IMR-90 (cell line): ENCODE data around the gene ANXA1. TPM values are rescaled to one million over a fixed set of nuclear protein-coding genes. Genes with fewer than 3 reads are reported as not detected.

Experiments
- ATAC-seq: fragments of 200-7000 bp; cut with Tn5 transposase; 2 replicates; pipeline ENCODE4 v1.9.1; 2020; ENCODE audit warnings: low read depth, mild to moderate bottlenecking, moderate library complexity
- BruUV-seq: library from RNA; stranded (reverse); fragments of 400-500 nt; replicated peaks from 2 replicates; lab custom pipeline; 2021; lab: Mats Ljungman, UMichigan
- CTCF ChIA-PET: fragments of 300-600 bp; formaldehyde crosslinking; extraction: SDS; loops from one replicate; lab custom pipeline; 2021; ENCODE audit warnings: antibody characterized with exemption; lab: Yijun Ruan, JAX
- POLR2A ChIA-PET: fragments of 300-600 bp; sonication (Branson Sonifier 250); formaldehyde crosslinking; loops from one replicate; lab custom pipeline; 2022; ENCODE audit warnings: antibody characterized with exemption; ENCODE audit not compliant: unreplicated experiment; lab: Charles Lee
- DNase-seq: peaks from one replicate; pipeline ENCODE4 v3.0.0; 2013
- H2AFZ ChIP-seq: replicated peaks from 2 replicates; pipeline ENCODE3; 2013; ENCODE audit warnings: low read length, mild to moderate bottlenecking; ENCODE audit not compliant: poor library complexity
- H2AK5ac ChIP-seq: 2 replicates; pipeline ENCODE4 v1.6.1; 2013; ENCODE audit warnings: low read depth, low read length, inconsistent platforms
- H2AK9ac ChIP-seq: replicated peaks from 2 replicates; pipeline ENCODE3; 2013; ENCODE audit warnings: mild to moderate bottlenecking, low read depth, low read length, moderate library complexity; ENCODE audit not compliant: poor library complexity
- H2BK120ac ChIP-seq: 2 replicates; pipeline ENCODE4 v1.6.1; 2013; ENCODE audit warnings: low read depth, low read length, inconsistent platforms
- H2BK15ac ChIP-seq: 3 replicates; pipeline ENCODE4 v1.6.1; 2013; ENCODE audit warnings: low read depth, low read length, inconsistent platforms
- H2BK20ac ChIP-seq: 2 replicates; pipeline ENCODE4 v1.6.1; 2013; ENCODE audit warnings: low read depth, mild to moderate bottlenecking, inconsistent platforms, low read length, moderate library complexity
- H2BK5ac ChIP-seq: 2 replicates; pipeline ENCODE4 v1.6.1; 2013; ENCODE audit warnings: mild to moderate bottlenecking, low read depth, low read length, inconsistent platforms; ENCODE audit not compliant: poor library complexity, severe bottlenecking
- H3K14ac ChIP-seq: replicated peaks from 2 replicates; pipeline ENCODE4 v1.6.1; 2013; ENCODE audit warnings: low read depth, low read length, inconsistent platforms
- H3K18ac ChIP-seq: 2 replicates; pipeline ENCODE4 v1.6.1; 2013; ENCODE audit warnings: low read depth, low read length, control low read depth
- H3K23ac ChIP-seq: 2 replicates; pipeline ENCODE4 v1.6.1; 2013; ENCODE audit warnings: low read depth, low read length, inconsistent platforms
- H3K27ac ChIP-seq: 2 replicates; pipeline ENCODE4 v1.5.1; 2013; ENCODE audit warnings: mild to moderate bottlenecking, control low read depth, low read length; ENCODE audit not compliant: insufficient read depth
- H3K27me3 ChIP-seq: 2 replicates; pipeline ENCODE4 v1.6.1; 2013; ENCODE audit warnings: low read length; ENCODE audit not compliant: control insufficient read depth, insufficient read depth
- H3K36me3 ChIP-seq: 2 replicates; pipeline ENCODE4 v1.6.1; 2013; ENCODE audit warnings: low read length, mixed read lengths; ENCODE audit not compliant: control insufficient read depth, insufficient read depth
- H3K4ac ChIP-seq: 2 replicates; pipeline ENCODE4 v1.6.1; 2013; ENCODE audit warnings: low read depth, low read length, inconsistent platforms
- H3K4me1 ChIP-seq: 2 replicates; pipeline ENCODE4 v1.6.1; 2013; ENCODE audit warnings: low read length, mixed read lengths; ENCODE audit not compliant: control insufficient read depth, insufficient read depth
- H3K4me2 ChIP-seq: 2 replicates; pipeline ENCODE4 v1.6.1; 2013; ENCODE audit warnings: low read depth, mild to moderate bottlenecking, control low read depth, low read length, moderate library complexity
- H3K4me3 ChIP-seq: 2 replicates; pipeline ENCODE4 v1.5.1; 2013; ENCODE audit warnings: low read depth, mild to moderate bottlenecking, control low read depth, low read length, moderate library complexity; ENCODE audit not compliant: insufficient read depth
- H3K56ac ChIP-seq: 2 replicates; pipeline ENCODE4 v1.6.1; 2013; ENCODE audit warnings: low read length, inconsistent platforms; ENCODE audit not compliant: insufficient read depth; ENCODE audit errors: extremely low read depth
- H3K79me1 ChIP-seq, 2 experiments: 2 replicates each; pipeline ENCODE4 v1.6.1; 2013; ENCODE audit warnings: low read length in 2 of 2, inconsistent platforms in 1 of 2, low read depth in 1 of 2
- H3K9ac ChIP-seq: 2 replicates; pipeline ENCODE4 v1.6.1; 2013; ENCODE audit warnings: low read depth, low read length, control low read depth
- H3K9me1 ChIP-seq: 2 replicates; pipeline ENCODE4 v1.6.1; 2013; ENCODE audit warnings: low read length, inconsistent platforms; ENCODE audit not compliant: insufficient read depth
- H3K9me3 ChIP-seq: 2 replicates; pipeline ENCODE4 v1.6.1; 2013; ENCODE audit warnings: low read length; ENCODE audit not compliant: control insufficient read depth, insufficient read depth
- H4K20me1 ChIP-seq: 2 replicates; pipeline ENCODE4 v1.6.1; 2013; ENCODE audit warnings: low read length, inconsistent platforms; ENCODE audit not compliant: insufficient read depth
- H4K5ac ChIP-seq: 2 replicates; pipeline ENCODE4 v1.6.1; 2013; ENCODE audit warnings: mild to moderate bottlenecking, low read depth, low read length, control low read depth
- H4K8ac ChIP-seq, 2 experiments: 2 replicates each; pipeline ENCODE4 v1.6.1; 2013; ENCODE audit warnings: low read depth in 2 of 2, low read length in 2 of 2, control low read depth in 1 of 2, inconsistent platforms in 1 of 2
- H4K91ac ChIP-seq: 2 replicates; pipeline ENCODE4 v1.6.1; 2013; ENCODE audit warnings: low read depth, low read length, inconsistent platforms; ENCODE audit not compliant: insufficient read depth
- BHLHE40 ChIP-seq: fragments of 150-350 bp; IDR thresholded peaks from 2 replicates; pipeline ENCODE4 v1.6.1; 2016; ENCODE audit warnings: mild to moderate bottlenecking, low read depth, low read length
- CEBPB ChIP-seq: IDR thresholded peaks from 2 replicates; pipeline ENCODE4 v1.6.1; 2012; ENCODE audit warnings: low read depth, low read length, improper control_type of control experiment
- CHD1 ChIP-seq: IDR thresholded peaks from 2 replicates; pipeline ENCODE4 v1.6.1; 2012; ENCODE audit warnings: low read depth, low read length, improper control_type of control experiment
- CTCF ChIP-seq: conservative IDR thresholded peaks from 2 replicates; pipeline ENCODE4 v1.5.1; 2012; ENCODE audit warnings: mild to moderate bottlenecking, low read depth, low read length, improper control_type of control experiment
- FOS ChIP-seq: fragments of 150-350 bp; IDR thresholded peaks from 2 replicates; pipeline ENCODE4 v1.6.1; 2016; ENCODE audit warnings: low read depth, low read length
- MAFK ChIP-seq: IDR thresholded peaks from 2 replicates; pipeline ENCODE4 v1.6.1; 2012; ENCODE audit warnings: low read depth, low read length, improper control_type of control experiment
- MAZ ChIP-seq: IDR thresholded peaks from 2 replicates; pipeline ENCODE4 v1.6.1; 2012; ENCODE audit warnings: low read depth, mild to moderate bottlenecking, low read length, improper control_type of control experiment, moderate library complexity, borderline replicate concordance
- MXI1 ChIP-seq: IDR thresholded peaks from 2 replicates; pipeline ENCODE4 v1.6.1; 2012; ENCODE audit warnings: low read depth, mild to moderate bottlenecking, low read length, moderate library complexity, borderline replicate concordance
- NFE2L2 ChIP-seq: fragments of 150-350 bp; IDR thresholded peaks from 2 replicates; pipeline ENCODE4 v1.6.1; 2016; ENCODE audit warnings: low read depth, mild to moderate bottlenecking, low read length
- POLR2A ChIP-seq: IDR thresholded peaks from 2 replicates; pipeline ENCODE4 v1.6.1; 2012; ENCODE audit warnings: mild to moderate bottlenecking, low read depth, low read length
- RAD21 ChIP-seq: IDR thresholded peaks from 2 replicates; pipeline ENCODE4 v1.6.1; 2012; ENCODE audit warnings: low read length, improper control_type of control experiment
- RCOR1 ChIP-seq: IDR thresholded peaks from 2 replicates; pipeline ENCODE4 v1.6.1; 2012; ENCODE audit warnings: mild to moderate bottlenecking, low read length, improper control_type of control experiment; ENCODE audit not compliant: insufficient replicate concordance
- RFX5 ChIP-seq: IDR thresholded peaks from 2 replicates; pipeline ENCODE4 v1.8.0; 2012; ENCODE audit warnings: low read depth, mild to moderate bottlenecking, low read length, moderate library complexity
- SMC3 ChIP-seq: fragments of 150-350 bp; IDR thresholded peaks from 2 replicates; pipeline ENCODE4 v1.6.1; 2016; ENCODE audit warnings: low read depth, mild to moderate bottlenecking, antibody characterized with exemption, low read length, moderate library complexity
- USF2 ChIP-seq: fragments of 150-350 bp; IDR thresholded peaks from 2 replicates; pipeline ENCODE4 v1.6.1; 2017; ENCODE audit warnings: mild to moderate bottlenecking, antibody characterized with exemption, low read length, low read depth
- WGBS, 2 experiments: methylation state at CpG; one replicate each; pipeline versions ENCODE4 v1.1.5 to v1.1.7; 2013; ENCODE audit warnings: missing lambda C conversion rate in 2 of 2; ENCODE audit not compliant: insufficient read length in 1 of 2; ENCODE audit errors: extremely low coverage in 2 of 2; 5-methylcytosine and 5-hydroxymethylcytosine counted together
- dilution Hi-C: fragments of 300-500 bp; cut with HindIII; formaldehyde crosslinking; loops from one replicate; pipeline ENCODE4 v1.14.3; 2018; ENCODE audit warnings: low sequenced_read_pairs; ENCODE audit not compliant: unreplicated experiment
- in situ Hi-C: fragments of 300-500 bp; cut with MboI; formaldehyde crosslinking; loops from 3 replicates; pipeline ENCODE4 v1.14.3; 2019; ENCODE audit warnings: low sequenced_read_pairs, inconsistent platforms, mixed read lengths
- intact Hi-C: fragments of 100-400 bp; cut with micrococcal nuclease; formaldehyde crosslinking; loops from 2 replicates; pipeline ENCODE4 v1.10.0; 2022
- polyA plus RNA-seq, 3 experiments: library from polyadenylated mRNA; depleted of rRNA; stranded (reverse); fragments of >200 nt; gene quantifications; 2 replicates each; pipeline ENCODE4 v1.2.3, GENCODE V29; 2012; ENCODE audit warnings: low replicate concordance in 1 of 3
- total RNA-seq: library from RNA; depleted of rRNA; stranded (reverse); fragments of >200 nt; gene quantifications from 2 replicates; pipeline ENCODE4 v1.2.3, GENCODE V29; 2012
- TF ChIP-seq, protein P1 (sequence below): fragments of 150-350 bp; IDR thresholded peaks from 2 replicates; pipeline ENCODE4 v1.6.1; 2016; ENCODE audit warnings: low read depth, mild to moderate bottlenecking, low read length, moderate library complexity, borderline replicate concordance

Gene ANXA1
- total and polyA plus RNA-seq, 2 of the 4 experiments (the other 2 are of a cell fraction) = 520 to 583 TPM

DNA sequence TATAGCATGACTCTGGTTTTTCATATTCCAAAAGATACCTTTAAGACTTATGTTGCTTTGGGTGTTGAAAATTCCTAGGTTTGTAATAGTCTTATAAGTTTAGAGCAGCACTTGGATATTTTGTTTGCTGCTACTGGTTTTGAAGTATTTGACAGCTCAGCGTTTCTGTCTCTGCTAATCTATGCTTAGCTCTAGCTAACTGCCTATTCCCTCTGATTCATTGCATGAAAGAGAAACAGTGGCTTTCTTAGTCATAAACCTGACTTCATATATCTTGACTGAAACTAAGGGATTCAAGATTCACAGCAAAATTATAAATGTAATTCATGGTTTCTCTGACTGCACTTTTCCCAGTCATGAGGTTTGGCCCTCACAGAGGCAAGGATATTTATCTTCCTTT, 35.6 kb upstream of the ANXA1 start:
- BruUV-seq = no TSS peak
- ChIA-PET POLR2A (no interaction called here), CTCF (interaction anchor here (0.7 to 2.4 kb wide), 2 partner anchors 8 to 10 kb away, joined by 3 to 7 read pairs; no protein-coding TSS in a partner anchor)
- ATAC-seq = peak; percentile 93
- Histone ChIP-seq H2AK5ac (no peak overlapping the region), H2BK120ac (no peak overlapping the region), H4K91ac (no peak overlapping the region), H3K9me3 (no peaks in the 10 kb centered on the region), H4K20me1 (no peaks in the 10 kb centered on the region), H3K9ac (no peak overlapping the region), H4K5ac (no peak overlapping the region), H3K4me3 (no peak overlapping the region), H3K79me1 (no peaks in the 10 kb centered on the region), H3K4me1 (peaks cover 2% of the 10 kb centered on the region; the same call in 1 of the 2 replicates), H2AK9ac (no peak overlapping the region), H3K23ac (no peak overlapping the region), H3K18ac (no peak overlapping the region), H2BK5ac (no peak overlapping the region), H3K4ac (no peak overlapping the region), H3K27me3 (no peaks in the 10 kb centered on the region), H3K9me1 (no peaks in the 10 kb centered on the region), H3K14ac (no peak overlapping the region), H2AFZ (no peak overlapping the region), H4K8ac (no peak overlapping the region), H3K56ac (no peak overlapping the region), H2BK15ac (no peak overlapping the region), H3K27ac (no peak overlapping the region), H2BK20ac (no peak overlapping the region), H3K4me2 (peak overlapping the region; percentile 31; the same call in 1 of the 2 replicates), H3K36me3 (no peaks in the 10 kb centered on the region)
- in situ Hi-C loops (no loop called here), intact Hi-C loops (no loop called here), dilution Hi-C loops (no loop called here)
- DNase-seq = peak; percentile 80
- no peak for TF ChIP-seq MAZ
- TF ChIP-seq USF2 = no peak
- peak; percentile 98 for TF ChIP-seq MAFK
- no peak for TF ChIP-seq CEBPB
- no peak for TF ChIP-seq SMC3
- TF ChIP-seq BHLHE40 = no peak
- TF ChIP-seq CHD1 = no peak
- no peak for TF ChIP-seq POLR2A
- TF ChIP-seq RCOR1 = no peak
- no peak for TF ChIP-seq RFX5
- no peak for TF ChIP-seq NFE2L2
- TF ChIP-seq, protein P1, sequence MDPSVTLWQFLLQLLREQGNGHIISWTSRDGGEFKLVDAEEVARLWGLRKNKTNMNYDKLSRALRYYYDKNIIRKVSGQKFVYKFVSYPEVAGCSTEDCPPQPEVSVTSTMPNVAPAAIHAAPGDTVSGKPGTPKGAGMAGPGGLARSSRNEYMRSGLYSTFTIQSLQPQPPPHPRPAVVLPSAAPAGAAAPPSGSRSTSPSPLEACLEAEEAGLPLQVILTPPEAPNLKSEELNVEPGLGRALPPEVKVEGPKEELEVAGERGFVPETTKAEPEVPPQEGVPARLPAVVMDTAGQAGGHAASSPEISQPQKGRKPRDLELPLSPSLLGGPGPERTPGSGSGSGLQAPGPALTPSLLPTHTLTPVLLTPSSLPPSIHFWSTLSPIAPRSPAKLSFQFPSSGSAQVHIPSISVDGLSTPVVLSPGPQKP = no peak
- TF ChIP-seq FOS = peak; percentile 27; the same call in 1 of the 2 replicates
- no peak for TF ChIP-seq MXI1
- no peak for TF ChIP-seq CTCF
- TF ChIP-seq RAD21 = no peak
- WGBS, 2 experiments = no CpG with 5 or more reads among the region's 1 CpG
